Stomach (tissue), 9 donors: ENCODE results near the gene TMEM109. TPM values are rescaled to one million over a fixed set of nuclear protein-coding genes. Genes with fewer than 3 reads are reported as not detected.

Source experiments
- DNase-seq, 2 donors: peaks; one replicate each; pipeline versions ENCODE4 v3.0.0 to v3.0.0-alpha.2; 2013 to 2019
- H3K27ac ChIP-seq, 5 donors: fragments of 200-600 bp in 4 of 5; sonication (generic) in 4 of 5; one replicate each; pipeline ENCODE4 v1.5.1; 2013 to 2019; ENCODE audit warnings: mild to moderate bottlenecking in 1 of 5, moderate library complexity in 1 of 5
- H3K27me3 ChIP-seq, 3 donors: fragments of 200-600 bp; sonication (generic); one replicate each; pipeline ENCODE4 v1.5.1; 2017 to 2019; ENCODE audit warnings: mixed run types in 1 of 3
- H3K36me3 ChIP-seq, 4 donors: fragments of 200-600 bp; sonication (generic); 1 replicate in 3 of 4; 2 replicates in 1 of 4; pipeline ENCODE4 v1.5.1; 2016 to 2019
- H3K4me1 ChIP-seq, 4 donors: fragments of 200-600 bp; sonication (generic); one replicate each; pipeline ENCODE4 v1.5.1; 2016 to 2019
- H3K4me3 ChIP-seq, 4 donors: fragments of 200-600 bp; sonication (generic) in 3 of 4; one replicate each; pipeline ENCODE4 v1.5.1; 2016 to 2019; ENCODE audit warnings: mild to moderate bottlenecking in 1 of 4
- H3K9me3 ChIP-seq, 4 donors: fragments of 200-600 bp; sonication (generic); one replicate each; pipeline ENCODE4 v1.5.1; 2016 to 2019
- EP300 ChIP-seq: sonication (generic); formaldehyde crosslinking; IDR thresholded peaks from one replicate; pipeline ENCODE4 v1.6.1; 2017; ENCODE audit warnings: antibody characterized with exemption
- POLR2A ChIP-seq, 4 donors: fragments of 450-650 bp; IDR thresholded peaks; one replicate each; pipeline ENCODE4 v1.6.1; 2016; ENCODE audit warnings: antibody characterized with exemption in 4 of 4, control low read depth in 2 of 4, mild to moderate bottlenecking in 1 of 4, moderate library complexity in 1 of 4
- POLR2AphosphoS5 ChIP-seq, 3 donors: sonication (generic); formaldehyde crosslinking; IDR thresholded peaks; one replicate each; pipeline ENCODE4 v1.6.1; 2016; ENCODE audit warnings: antibody characterized with exemption in 3 of 3
- WGBS, 5 donors: extraction: QIAGEN DNeasy Blood & Tissue Kit in 3 of 5; methylation state at CpG; one replicate each; pipeline versions ENCODE4 v1.1.5 to v1.1.7; 2013 to 2018; 5-methylcytosine and 5-hydroxymethylcytosine counted together
- intact Hi-C: fragments of 100-400 bp; cut with DNase I; formaldehyde crosslinking; loops from one replicate; pipeline ENCODE4 v1.15.1; 2023; ENCODE audit warnings: low total_unique reads
- polyA plus RNA-seq, 3 donors: library from polyadenylated mRNA; stranded (reverse); fragments of 200-250 nt; gene quantifications; one replicate each; pipeline ENCODE4 v1.2.3, GENCODE V29; 2013
- total RNA-seq, 5 donors: library from RNA; depleted of rRNA; stranded (reverse); fragments of >200 nt; gene quantifications; one replicate each; pipeline versions ENCODE4 v1.1.0 to v1.2.3, GENCODE V29; 2014 to 2016
- TF ChIP-seq, protein P1 (sequence below), 7 experiments: fragments of 450-650 bp in 4 of 7; fragments of 200-600 bp in 3 of 7; sonication (generic) in 3 of 7; IDR thresholded peaks; one replicate each; pipeline ENCODE4 v1.5.1; 2016 to 2019; ENCODE audit warnings: antibody characterized with exemption in 7 of 7, control low read depth in 2 of 7, mild to moderate bottlenecking in 1 of 7
- donor health status: healthy with polysubstance abuse.
- donor health status: Bipolar disorder and iron deficiency.
- donor health status: healthy.

TMEM109 gene
- total and polyA plus RNA-seq, 8 donors = 27.4 to 122 (median 65.4) TPM

- H3K4me1 ChIP-seq = peaks cover 8 to 53% (median 34%) of the 10 kb centered on the region in 4 donors
- intact Hi-C loops = no loop called here
- H3K9me3 ChIP-seq = no peaks in the 10 kb centered on the region
- H3K27me3 ChIP-seq = no peaks in the 10 kb centered on the region
- peak overlapping the region; percentile 66 to 94 (median 87) for H3K27ac ChIP-seq
- H3K36me3 ChIP-seq = peaks cover 0 to 8% (median 7%) of the 10 kb centered on the region in 4 donors
- TF ChIP-seq, protein P1, sequence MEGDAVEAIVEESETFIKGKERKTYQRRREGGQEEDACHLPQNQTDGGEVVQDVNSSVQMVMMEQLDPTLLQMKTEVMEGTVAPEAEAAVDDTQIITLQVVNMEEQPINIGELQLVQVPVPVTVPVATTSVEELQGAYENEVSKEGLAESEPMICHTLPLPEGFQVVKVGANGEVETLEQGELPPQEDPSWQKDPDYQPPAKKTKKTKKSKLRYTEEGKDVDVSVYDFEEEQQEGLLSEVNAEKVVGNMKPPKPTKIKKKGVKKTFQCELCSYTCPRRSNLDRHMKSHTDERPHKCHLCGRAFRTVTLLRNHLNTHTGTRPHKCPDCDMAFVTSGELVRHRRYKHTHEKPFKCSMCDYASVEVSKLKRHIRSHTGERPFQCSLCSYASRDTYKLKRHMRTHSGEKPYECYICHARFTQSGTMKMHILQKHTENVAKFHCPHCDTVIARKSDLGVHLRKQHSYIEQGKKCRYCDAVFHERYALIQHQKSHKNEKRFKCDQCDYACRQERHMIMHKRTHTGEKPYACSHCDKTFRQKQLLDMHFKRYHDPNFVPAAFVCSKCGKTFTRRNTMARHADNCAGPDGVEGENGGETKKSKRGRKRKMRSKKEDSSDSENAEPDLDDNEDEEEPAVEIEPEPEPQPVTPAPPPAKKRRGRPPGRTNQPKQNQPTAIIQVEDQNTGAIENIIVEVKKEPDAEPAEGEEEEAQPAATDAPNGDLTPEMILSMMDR (IDR thresholded peaks at IDR 0.05) = no peak
- TF ChIP-seq POLR2A (IDR thresholded peaks at IDR 0.05) (no peak), POLR2AphosphoS5 (IDR thresholded peaks at IDR 0.05) (no peak), EP300 (no peak)
- WGBS, 5 donors = 13 to 28% (median 20%) methylated on average over 25 to 86 of the region's 86 CpGs
- DNase-seq = peak; percentile 56 to 81
- peak overlapping the region; percentile 48 to 69 (median 58) for H3K4me3 ChIP-seq
Observed at GRCh38 chr11:60950933-60951605, 37.1 kb downstream of the TMEM109 start.

GRCh38 chr11:60951606-60951903, 37.6 kb downstream of the TMEM109 start:
- H3K9me3 ChIP-seq = no peaks in the 10 kb centered on the region
- WGBS, 5 donors = 19 to 31% (median 26%) methylated on average over 6 to 8 of the region's 8 CpGs
- peak overlapping the region; percentile 48 to 69 (median 58) for H3K4me3 ChIP-seq
- H3K36me3 ChIP-seq = peaks cover 0 to 4% (median 2%) of the 10 kb centered on the region in 4 donors
- no peaks in the 10 kb centered on the region for H3K27me3 ChIP-seq
- intact Hi-C loops = no loop called here
- DNase-seq = peak in 1 of 2 donors; percentile 44
- peak overlapping the region; percentile 66 to 94 (median 87) for H3K27ac ChIP-seq
- H3K4me1 ChIP-seq = peaks cover 8 to 53% (median 34%) of the 10 kb centered on the region in 4 donors
- TF ChIP-seq, protein P1 (IDR thresholded peaks at IDR 0.05) = no peak

- TF ChIP-seq POLR2AphosphoS5 (IDR thresholded peaks at IDR 0.05) (no peak), POLR2A (IDR thresholded peaks at IDR 0.05) (no peak)
- Histone ChIP-seq H3K9me3 (no peaks in the 10 kb centered on the region), H3K36me3 (no peaks in the 10 kb centered on the region), H3K4me3 (peak within 1 kb of the TSS; percentile 48 to 69 (median 58)), H3K27ac (peak within 1 kb of the TSS; percentile 66 to 94 (median 87)), H3K4me1 (peaks cover 8 to 53% (median 34%) of the 10 kb centered on the region in 4 donors), H3K27me3 (no peaks in the 10 kb centered on the region)
- 12 to 22% (median 15%) methylated on average over 22 to 23 of the region's 23 CpGs for WGBS, 5 donors
- peak; percentile 60 to 75 for DNase-seq
- intact Hi-C loops = no loop called here
Observed at GRCh38 chr11:60951904-60952741, 38.2 kb downstream of the TMEM109 start, which contains the start of gene SLC15A3. Gene SLC15A3, minus strand, starts transcription at chr11:60952176. Its CDS starts 625 bp downstream, at chr11:60951551.

DNA sequence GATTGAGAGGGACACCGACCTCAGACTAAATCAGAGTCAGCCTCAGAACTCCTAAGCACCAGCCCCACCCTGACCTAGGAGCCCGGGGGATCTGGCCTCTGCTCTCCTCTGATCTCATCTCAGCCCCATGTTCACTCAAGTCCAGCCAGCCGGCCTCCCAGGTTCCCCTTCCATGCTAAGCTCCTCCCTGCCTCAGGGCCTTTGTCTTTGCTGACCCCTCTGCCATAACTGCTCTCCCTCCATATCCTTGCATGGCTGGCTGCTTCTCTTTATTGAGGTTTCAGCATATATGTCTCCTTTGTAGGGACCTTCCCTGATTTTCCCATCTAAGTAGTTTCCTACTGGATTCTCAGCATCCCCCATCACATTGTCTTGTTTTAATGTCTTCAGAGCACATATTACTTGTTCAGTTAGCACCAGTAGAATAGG, 38.8 kb downstream of the TMEM109 start:
- H3K4me3 ChIP-seq = peak overlapping the region; percentile 48 to 69 (median 58)
- no peaks in the 10 kb centered on the region for H3K9me3 ChIP-seq
- TF ChIP-seq POLR2AphosphoS5 (IDR thresholded peaks at IDR 0.05) (no peak), POLR2A (IDR thresholded peaks at IDR 0.05) (no peak), EP300 (no peak)
- TF ChIP-seq, protein P1 (IDR thresholded peaks at IDR 0.05) = no peak
- H3K36me3 ChIP-seq = no peaks in the 10 kb centered on the region
- DNase-seq = no peak
- 29 to 54% (median 44%) methylated on average over 3 of the region's 3 CpGs for WGBS, 5 donors
- intact Hi-C loops = no loop called here
- peaks cover 8 to 53% (median 31%) of the 10 kb centered on the region in 4 donors for H3K4me1 ChIP-seq
- no peaks in the 10 kb centered on the region for H3K27me3 ChIP-seq
- peak overlapping the region; percentile 66 to 94 (median 87) for H3K27ac ChIP-seq
